ENCODE results near the gene ZFTA. TPM values are rescaled to one million over a fixed set of nuclear protein-coding genes. Genes with fewer than 3 reads are reported as not detected.

ZFTA gene
- polyA plus RNA-seq, 1 donor (not counting 4 experiments of a cell fraction or from before 2014, with no cell fraction given), result 4.6 TPM

- H3K4me2 ChIP-seq (ENCODE audit: control insufficient read depth, extremely low read depth, insufficient read depth, low read depth, low read length), result no peak overlapping the region
- no peaks in the 10 kb centered on the region for H3K27me3 ChIP-seq (ENCODE audit: control insufficient read depth, extremely low read depth, insufficient read depth, low read length)
- no peaks in the 10 kb centered on the region for H3K9me1 ChIP-seq (ENCODE audit: control insufficient read depth, extremely low read depth, insufficient read depth, low read length)
- H3K4me1 ChIP-seq (ENCODE audit: control insufficient read depth, extremely low read depth, insufficient read depth, low read length), result no peaks in the 10 kb centered on the region
- DNase-seq (ENCODE audit: low read depth, low spot score) (no peak), FAIRE-seq (no peak)
- no peaks in the 10 kb centered on the region for H4K20me1 ChIP-seq (ENCODE audit: control insufficient read depth, extremely low read depth, insufficient read depth, low read length)
- dilution Hi-C loops (cut with MboI; ENCODE audit: extremely low pct_ligation_motif_present, low sequenced_read_pairs), result no loop called here
- no peak overlapping the region for H3K4me3 ChIP-seq (ENCODE audit: control insufficient read depth in 2 of 3, extremely low read depth in 1 of 3, insufficient read depth in 2 of 3, low read depth in 1 of 3, low read length in 3 of 3)
- no peaks in the 10 kb centered on the region for H3K79me2 ChIP-seq (ENCODE audit: control insufficient read depth, insufficient read depth, low read length)
- H3K9ac ChIP-seq (ENCODE audit: control insufficient read depth, extremely low read depth, insufficient read depth, low read length), result no peak overlapping the region
- no peak overlapping the region for H3K27ac ChIP-seq (ENCODE audit: control insufficient read depth, insufficient read depth, low read length)
- TF ChIP-seq EZH2 (IDR thresholded peaks at IDR 0.05; ENCODE audit: low read length) (no peak), CTCF (optimal IDR thresholded peaks at IDR 0.05 in 1 of 3, IDR thresholded peaks at IDR 0.05 in 1 of 3, conservative IDR thresholded peaks at IDR 0.05 in 1 of 3; ENCODE audit: extremely low read depth in 1 of 3, insufficient read depth in 2 of 3, low read length in 3 of 3) (no peak)
- H3K36me3 ChIP-seq (ENCODE audit: control insufficient read depth in 2 of 2, extremely low read depth in 1 of 2, insufficient read depth in 2 of 2, low read length in 2 of 2), result no peaks in the 10 kb centered on the region
- peaks cover 3% of the 10 kb centered on the region for H3K9me3 ChIP-seq (ENCODE audit: control insufficient read depth, low read depth, low read length)
- no peak overlapping the region for H2AFZ ChIP-seq (ENCODE audit: control insufficient read depth, low read length)
Observed at GRCh38 chr11:63791495-63792167, 23.1 kb upstream of the ZFTA start.

GRCh38 chr11:63785823-63786222 lies 17.2 kb upstream of the ZFTA start:
- Histone ChIP-seq H2AFZ (ENCODE audit: control insufficient read depth, low read length) (no peak overlapping the region), H3K4me2 (ENCODE audit: control insufficient read depth, extremely low read depth, insufficient read depth, low read depth, low read length) (no peak overlapping the region), H3K27me3 (ENCODE audit: control insufficient read depth, extremely low read depth, insufficient read depth, low read length) (no peaks in the 10 kb centered on the region), H4K20me1 (ENCODE audit: control insufficient read depth, extremely low read depth, insufficient read depth, low read length) (no peaks in the 10 kb centered on the region), H3K4me3 (ENCODE audit: control insufficient read depth in 2 of 3, extremely low read depth in 1 of 3, insufficient read depth in 2 of 3, low read depth in 1 of 3, low read length in 3 of 3) (no peak overlapping the region), H3K27ac (ENCODE audit: control insufficient read depth, insufficient read depth, low read length) (no peak overlapping the region), H3K9me3 (ENCODE audit: control insufficient read depth, low read depth, low read length) (peaks cover 3% of the 10 kb centered on the region), H3K9ac (ENCODE audit: control insufficient read depth, extremely low read depth, insufficient read depth, low read length) (no peak overlapping the region), H3K36me3 (ENCODE audit: control insufficient read depth in 2 of 2, extremely low read depth in 1 of 2, insufficient read depth in 2 of 2, low read length in 2 of 2) (no peaks in the 10 kb centered on the region), H3K79me2 (ENCODE audit: control insufficient read depth, insufficient read depth, low read length) (no peaks in the 10 kb centered on the region), H3K4me1 (ENCODE audit: control insufficient read depth, extremely low read depth, insufficient read depth, low read length) (no peaks in the 10 kb centered on the region), H3K9me1 (ENCODE audit: control insufficient read depth, extremely low read depth, insufficient read depth, low read length) (no peaks in the 10 kb centered on the region)
- dilution Hi-C loops (cut with MboI; ENCODE audit: extremely low pct_ligation_motif_present, low sequenced_read_pairs), result no loop called here
- no peak for TF ChIP-seq CTCF (optimal IDR thresholded peaks at IDR 0.05 in 1 of 3, IDR thresholded peaks at IDR 0.05 in 1 of 3, conservative IDR thresholded peaks at IDR 0.05 in 1 of 3; ENCODE audit: extremely low read depth in 1 of 3, insufficient read depth in 2 of 3, low read length in 3 of 3)
- no peak for TF ChIP-seq EZH2 (IDR thresholded peaks at IDR 0.05; ENCODE audit: low read length)
- no peak for DNase-seq (ENCODE audit: low read depth, low spot score)
- FAIRE-seq, result no peak
